Stimulated activated CD8-positive, alpha-beta memory T cell treated with anti-CD3 and anti-CD28 coated beads, Interleukin-12 subunit alpha, Interleukin-12 subunit beta, amount 100 ng/mL, for 24 hours (primary cell): Measurements from ENCODE around the gene CARHSP1.
"Not testable (repeated sequence)": the region's sequence is repeated elsewhere in the genome, so short reads cannot be mapped to it uniquely, and the experiment has no call there.

Experiments
- DNase-seq: peaks from one replicate; pipeline ENCODE4 v3.0.0-alpha.2; 2020; ENCODE audit errors: extremely low read depth

CARHSP1 gene

DNA sequence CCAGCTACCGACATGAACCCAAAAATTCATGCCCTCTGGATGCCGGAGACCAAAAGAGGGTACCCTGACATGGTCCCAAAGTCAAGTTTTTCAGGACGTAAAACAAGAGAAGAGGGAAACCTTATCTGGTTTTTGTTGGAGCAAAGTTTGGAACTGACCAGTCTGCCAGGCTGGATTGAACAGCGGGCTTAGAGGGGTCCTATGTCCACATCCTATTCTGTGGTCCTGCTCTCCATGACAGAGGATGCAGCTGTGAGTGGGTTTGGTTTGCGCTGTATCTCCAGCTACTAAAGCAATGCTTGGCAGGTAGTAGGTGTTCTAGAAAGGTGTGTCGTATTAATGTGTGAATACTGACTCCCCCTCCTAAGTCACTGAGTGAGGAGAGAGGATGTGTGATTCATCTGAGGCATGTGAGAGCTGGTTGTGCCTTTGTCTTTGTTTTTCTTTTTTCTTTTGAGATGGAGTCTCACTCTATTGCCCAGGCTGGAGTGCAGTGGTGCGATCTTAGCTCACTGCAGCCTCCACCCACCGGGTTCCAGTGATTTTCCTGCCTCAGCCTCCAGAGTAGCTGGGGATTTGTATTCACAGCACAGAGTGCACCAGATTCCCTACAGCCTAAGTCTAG is 40.2 kb downstream of the CARHSP1 start:
- no peak for DNase-seq

DNA sequence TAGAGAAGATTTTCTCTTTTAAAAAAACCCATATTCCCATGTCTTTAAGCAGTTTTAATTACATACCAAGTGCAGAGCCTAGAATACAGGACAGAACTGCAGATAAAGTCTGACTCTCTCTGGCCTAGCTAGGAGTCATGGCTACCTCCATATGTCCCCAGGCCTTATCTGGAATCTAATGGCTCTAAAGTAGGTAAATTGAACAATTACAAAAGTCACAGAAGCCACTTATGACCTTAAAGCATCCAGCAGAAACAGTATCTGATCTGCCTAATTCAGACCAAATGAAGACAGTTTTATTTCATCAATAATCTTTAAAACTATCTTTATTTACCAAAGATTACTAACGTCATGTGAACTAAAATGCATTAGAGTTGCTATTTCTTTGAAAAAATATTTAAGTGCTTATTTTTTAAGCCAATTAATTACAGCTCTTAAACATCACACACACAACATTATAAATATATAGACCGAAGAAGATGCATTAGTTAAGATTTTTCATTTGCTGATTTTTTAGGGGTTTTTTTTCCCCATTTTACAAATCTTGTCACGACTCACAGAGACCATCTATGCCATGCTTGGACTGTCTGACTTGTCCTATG is 42.4 kb downstream of the CARHSP1 start:
- no peak for DNase-seq

DNA sequence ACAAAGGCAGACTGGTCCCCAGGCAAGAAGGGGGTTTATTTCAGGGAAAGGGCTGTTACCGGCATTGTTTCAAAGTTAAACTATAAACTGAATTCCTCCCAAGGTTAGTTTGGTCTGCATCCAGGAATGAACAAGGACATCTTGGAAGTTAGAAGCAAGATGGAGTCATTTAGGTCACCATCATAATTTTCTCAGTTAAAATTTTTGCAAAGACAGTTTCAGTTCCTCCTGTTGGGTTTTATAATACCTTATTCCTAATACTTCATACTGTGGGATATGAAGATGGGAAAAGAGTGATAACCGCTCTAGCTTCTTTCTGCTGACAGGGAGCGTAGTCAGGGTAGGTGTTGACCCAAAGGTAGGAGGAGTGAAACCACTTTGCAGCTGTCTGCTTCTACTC is 46.4 kb downstream of the CARHSP1 start:
- DNase-seq = no peak

DNA sequence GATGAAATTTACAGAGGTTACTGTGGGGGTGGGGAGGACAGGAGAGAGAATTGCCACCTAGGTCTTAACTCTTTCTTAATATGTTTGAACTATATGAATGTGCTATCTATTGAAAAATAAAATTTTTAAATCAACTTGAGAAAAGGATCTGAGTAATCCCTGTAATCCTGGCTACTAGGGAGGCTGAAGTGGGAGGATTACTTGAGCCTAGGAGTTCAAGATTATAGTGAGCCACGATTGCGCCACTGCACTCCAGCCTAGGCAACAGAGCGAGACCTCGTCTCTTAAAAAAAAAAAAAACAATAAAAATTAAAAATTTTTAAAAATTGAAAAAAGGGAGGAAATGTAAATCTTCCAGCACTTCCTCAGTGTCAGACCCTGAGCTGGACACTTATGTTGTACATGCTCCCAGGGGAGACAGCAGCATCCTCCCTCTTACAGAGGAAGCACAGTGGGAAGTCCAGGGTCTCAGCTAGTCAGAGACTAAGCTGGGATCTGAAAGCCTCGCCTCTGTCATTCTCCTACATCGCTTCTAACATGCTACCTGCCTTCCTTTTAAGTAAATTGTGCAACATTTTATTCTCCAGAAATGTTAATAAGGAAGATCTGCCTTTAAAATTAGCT is 49.3 kb downstream of the CARHSP1 start:
- no peak for DNase-seq

DNA sequence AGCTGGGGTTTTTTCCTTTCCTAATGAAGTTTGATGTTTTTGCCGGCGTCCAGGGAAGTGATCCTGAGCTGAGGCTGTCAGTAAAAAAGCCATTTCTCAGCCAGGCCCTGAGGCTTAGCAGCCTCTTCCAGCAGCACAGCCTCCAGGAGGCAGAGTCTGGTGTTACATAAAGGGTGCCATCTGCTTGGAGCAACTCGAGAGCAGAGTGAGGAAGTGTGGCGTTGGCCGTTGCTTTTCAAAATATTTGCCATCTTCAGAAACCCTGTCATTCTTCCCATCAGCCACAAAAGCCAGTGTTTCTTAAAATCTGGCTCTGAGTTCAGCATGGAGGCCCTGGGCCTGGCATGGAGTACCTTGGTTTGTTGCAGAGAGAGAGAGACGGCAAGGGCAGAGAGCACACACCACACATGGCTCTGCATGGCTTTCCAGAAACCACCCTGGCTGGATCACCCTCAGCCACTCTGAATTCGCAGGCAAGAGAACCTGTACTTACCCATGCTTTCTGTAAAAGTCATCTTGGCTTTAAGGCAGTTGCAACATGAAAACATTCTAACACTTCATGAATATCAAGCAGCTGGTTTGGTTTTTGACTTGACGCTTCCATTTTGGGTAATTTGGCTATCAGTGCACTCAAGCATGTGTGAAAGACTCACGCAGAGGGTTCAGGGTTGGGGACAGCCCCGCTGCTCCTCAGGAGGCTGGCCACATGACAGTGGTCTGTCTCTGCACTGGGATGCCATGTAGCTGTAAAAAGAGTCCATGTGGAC is 50.1 kb downstream of the CARHSP1 start:
- DNase-seq = no peak

DNA sequence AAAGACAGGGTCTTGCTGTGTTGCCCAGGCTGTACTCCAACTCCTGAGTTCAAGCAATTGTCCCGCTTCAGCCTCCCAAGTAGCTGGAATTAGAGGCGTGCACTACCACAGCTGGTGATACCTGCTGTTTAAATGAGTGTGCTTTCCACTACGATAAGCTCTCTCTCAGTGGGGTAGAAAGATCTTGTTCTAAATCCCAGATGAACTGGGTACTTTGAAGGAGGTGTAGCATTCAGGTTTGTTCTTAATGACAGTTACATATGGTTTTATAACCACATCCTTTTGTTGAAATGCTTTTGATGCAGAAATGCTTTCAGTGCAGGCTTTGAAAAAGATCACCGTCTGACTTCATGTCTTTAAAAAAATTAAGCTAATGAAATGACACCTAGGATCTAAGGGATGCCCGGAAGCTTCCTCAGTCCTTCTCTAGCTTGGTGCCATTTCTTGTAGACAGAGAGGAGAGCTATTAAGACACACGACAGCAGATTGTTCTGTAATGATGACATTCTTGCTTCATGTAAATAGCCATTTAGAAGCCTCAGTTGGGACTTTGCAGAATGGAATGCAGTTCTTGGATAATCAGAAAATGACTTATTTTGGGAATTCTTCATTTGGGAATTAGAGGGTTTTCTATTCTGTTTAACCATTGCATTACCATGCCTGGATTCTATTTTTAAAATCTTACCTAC is 51.7 kb downstream of the CARHSP1 start:
- no peak for DNase-seq

DNA sequence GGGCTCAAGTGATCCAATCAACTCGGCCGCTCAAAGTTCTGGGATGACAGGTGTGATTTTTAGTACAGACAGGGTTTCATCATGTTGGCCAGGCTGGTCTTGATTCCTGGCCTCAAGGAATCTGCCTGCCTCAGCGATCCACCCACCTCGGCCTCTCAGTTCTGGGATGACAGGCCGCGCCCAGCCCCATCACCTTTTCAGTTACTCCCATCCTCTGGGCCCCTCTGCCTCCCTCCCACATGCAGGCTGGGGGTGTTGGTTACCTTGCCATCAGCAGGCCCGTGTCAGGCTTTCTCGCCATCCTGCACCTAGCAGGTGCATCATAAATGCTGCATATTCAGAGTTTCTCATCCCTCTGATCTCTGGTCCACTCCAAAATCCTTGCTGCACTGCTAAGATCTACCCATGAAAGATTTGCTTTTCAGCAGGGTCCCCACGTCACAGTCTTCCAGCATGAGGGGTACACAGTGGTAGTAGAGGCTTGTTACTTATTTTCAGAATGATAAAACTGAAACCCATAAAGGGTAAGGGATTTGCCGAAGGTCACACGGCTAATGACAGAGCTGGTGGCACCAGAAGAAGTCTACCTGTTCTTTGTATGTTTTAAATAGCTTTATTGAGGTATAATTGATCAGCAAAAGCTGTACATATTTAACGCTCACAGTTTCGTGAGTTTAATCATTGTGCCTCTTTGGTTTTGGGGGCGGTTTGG is 54.6 kb downstream of the CARHSP1 start:
- no peak for DNase-seq

DNA sequence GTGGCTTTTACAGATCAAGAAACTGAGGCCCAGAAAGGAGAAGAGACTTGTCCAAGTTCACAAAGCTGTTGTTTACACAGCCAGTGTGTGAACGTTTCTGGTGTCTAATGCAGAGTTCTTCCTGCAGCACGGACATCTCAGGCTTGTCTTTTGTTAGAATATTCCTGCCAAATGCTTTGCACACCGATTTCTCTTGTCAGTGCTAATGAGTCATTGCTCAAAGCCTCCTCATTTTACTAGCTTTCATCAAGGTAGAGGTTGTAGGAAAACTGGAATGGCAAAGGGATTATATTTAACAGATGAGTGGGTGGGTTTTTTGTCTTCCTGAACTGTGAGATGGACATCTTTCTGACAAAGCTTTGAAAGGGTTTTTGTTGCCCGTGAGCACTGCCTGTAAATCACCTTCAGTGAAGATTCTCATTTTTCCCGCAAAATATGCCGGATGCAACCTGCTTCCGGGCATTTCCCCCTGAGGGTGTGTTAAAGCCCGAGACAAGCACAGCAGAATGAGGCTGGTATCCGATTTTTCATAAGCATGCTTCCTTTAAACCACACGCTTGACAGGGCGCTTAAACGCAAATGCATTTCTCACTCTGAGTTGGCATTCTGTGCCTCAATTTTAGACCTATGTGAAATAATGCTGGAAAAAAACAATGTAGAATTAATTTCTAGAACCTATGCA is 56.5 kb downstream of the CARHSP1 start:
- DNase-seq = no peak

DNA sequence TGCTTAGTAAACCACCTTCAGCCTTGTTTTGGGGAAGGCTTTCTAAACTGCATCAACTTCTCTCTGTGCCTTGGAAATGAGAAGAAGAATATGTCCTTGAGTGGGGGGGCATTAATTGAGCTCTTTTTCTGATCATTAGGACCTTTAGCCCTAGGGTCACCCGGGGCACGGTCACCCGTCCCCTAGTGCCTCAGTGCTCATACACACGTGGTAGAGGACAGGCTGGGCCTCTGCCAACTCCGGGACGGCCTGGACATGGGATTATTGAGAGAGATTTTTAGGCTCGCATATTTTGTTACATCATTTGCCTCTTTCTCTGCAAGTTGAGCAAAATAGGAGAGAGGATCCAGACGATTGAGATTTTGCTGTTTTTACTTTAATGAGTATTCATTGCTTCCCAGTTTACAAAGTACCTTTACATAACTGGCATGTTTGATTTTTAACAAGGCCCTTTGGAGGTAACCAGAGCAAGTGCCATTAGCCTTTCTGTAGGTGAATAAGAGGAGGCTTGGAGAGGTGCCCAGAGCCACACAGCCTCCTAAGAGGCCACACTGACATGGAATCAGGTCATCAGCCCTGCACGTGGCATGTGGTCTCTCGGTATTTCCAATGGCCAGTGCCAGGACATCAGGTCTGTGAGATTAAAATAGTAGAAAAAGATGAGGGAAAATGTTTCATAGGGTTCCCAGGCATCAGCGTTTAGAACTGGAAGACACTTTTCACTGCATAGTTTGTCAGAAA is 60.0 kb downstream of the CARHSP1 start:
- DNase-seq = no peak

DNA sequence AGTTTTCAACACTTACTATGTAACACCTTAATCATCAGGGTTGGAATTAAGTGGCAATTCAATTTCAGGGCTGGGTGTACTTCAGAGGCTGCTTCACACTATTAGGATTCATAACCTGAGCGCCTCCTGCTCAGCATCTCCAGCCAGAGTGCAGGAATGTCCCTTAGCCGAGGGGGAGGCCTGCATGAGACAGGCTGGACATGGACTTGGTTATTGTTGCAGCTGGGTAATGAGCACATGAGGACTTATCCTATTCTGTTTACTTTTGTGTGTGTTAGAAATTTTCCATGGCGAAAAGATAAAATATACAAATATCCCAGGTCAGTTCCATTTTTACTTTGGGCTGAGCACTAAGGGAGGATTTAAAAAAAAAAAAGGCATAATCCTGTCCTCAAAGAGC is 60.8 kb downstream of the CARHSP1 start:
- no peak for DNase-seq

DNA sequence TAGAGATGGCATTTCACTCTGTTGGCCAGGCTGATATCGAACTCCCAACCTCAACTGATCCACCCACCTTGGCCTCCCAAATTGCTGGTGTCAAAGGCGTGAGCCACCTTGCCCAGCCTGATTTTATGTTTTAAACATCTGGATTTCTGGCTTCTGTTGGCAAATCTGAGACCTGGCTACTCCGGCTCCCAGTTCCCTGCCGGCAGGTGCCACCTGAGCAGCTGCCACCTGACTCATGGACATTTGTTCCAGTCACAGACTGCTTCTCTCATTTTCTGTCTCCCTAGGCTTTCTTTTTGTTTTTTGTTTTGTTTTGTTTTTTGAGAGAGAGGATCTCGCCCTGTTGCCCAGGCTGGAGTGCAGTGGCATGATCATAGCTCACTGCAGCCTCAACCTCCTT is 61.6 kb downstream of the CARHSP1 start:
- DNase-seq = no peak

DNA sequence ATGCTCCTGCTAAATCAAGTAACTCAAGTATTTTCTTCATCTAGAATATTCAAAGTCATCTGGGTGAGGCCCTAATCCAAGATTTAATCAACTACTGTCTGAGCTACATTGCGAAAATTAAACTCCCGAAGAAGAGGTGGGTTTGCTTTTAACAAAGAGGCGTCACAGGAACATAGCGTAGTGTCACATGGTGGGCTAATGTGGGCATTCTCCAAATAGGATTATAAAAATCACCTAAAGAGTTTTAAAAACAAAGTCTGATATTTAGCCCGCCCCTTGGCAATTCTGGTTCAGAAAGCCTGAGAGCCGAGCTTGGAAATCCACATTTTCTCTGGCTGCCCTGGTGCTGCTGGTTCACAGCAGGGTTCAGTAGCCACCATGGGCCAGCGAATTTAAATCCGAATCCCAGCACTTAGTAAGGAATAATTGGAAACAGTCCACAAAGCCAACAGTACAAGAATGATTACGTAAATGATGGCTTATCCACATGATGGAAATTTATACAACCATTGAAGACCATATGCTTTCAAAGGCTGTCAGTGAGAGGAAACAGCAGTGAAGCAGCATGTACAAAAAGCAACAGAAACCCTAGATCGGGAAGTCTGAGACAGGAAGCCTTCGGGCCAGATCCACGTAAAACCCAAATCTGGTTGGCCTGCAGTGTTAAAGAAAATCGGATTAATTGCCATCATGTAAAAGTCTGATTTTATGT is 62.4 kb downstream of the CARHSP1 start:
- DNase-seq = no peak

DNA sequence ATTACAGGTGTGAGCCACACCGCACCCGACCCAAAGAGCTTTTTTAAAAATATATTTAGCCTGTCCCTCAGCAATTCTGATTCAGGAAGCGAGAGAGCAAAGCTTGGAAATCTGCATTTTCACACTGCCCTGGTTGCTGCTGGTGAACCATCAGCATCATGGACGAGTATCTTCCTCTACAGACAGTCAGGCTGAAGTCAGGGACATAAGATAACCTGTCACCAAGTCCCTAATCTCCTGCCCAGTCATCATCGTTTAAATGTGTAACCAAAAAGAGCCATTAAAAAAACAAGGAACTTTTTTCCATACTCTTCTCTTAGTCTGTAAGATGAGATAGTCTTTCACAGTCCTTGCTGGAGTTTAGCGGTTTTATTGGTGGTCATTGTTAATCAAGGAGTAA is 64.5 kb downstream of the CARHSP1 start:
- DNase-seq = no peak

DNA sequence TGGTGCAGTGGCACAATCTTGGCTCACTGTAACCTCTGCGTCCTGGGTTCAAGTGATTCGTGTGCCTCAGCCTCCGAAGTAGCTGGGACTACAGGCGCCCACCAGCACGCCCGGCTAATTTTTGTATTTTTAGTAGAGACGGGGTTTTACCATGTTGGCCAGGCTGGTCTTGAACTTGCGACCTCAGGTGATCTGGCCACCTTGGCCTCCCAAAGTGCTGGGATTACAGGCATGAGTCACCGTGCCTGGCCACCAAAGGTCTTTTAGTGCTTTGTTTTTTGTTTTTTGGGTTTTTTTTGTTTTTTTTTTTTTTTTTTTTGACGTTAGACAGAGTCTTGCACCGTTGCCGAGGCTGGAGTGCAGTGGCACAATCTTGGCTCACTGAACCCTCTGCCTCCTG is 65.1 kb downstream of the CARHSP1 start:
- DNase-seq = not testable (repeated sequence)
